Activated CD4-positive, alpha-beta T cell treated with anti-CD3 and anti-CD28 coated beads for 36 hours (primary cell): Measurements from ENCODE around the gene CUL7. TPM values are rescaled to one million over a fixed set of nuclear protein-coding genes. Genes with fewer than 3 reads are reported as not detected.
A peak's percentile ranks its signal among the peaks of the same experiment; 100 is the strongest.

Source experiments
- ATAC-seq: fragments of 200-7000 bp; cut with Tn5 transposase; one replicate; pipeline ENCODE4 v1.10.0; 2021; ENCODE audit warnings: mild to moderate bottlenecking, moderate library complexity
- CTCF ChIA-PET: fragments of 350-600 bp; sonication (Branson Sonifier 250); formaldehyde crosslinking; loops from one replicate; lab custom pipeline; 2021; ENCODE audit warnings: antibody characterized with exemption; lab: Charles Lee
- POLR2A ChIA-PET: fragments of 350-600 bp; sonication (Branson Sonifier 250); formaldehyde crosslinking; loops from one replicate; lab custom pipeline; 2021; ENCODE audit warnings: antibody characterized with exemption, inconsistent platforms; lab: Charles Lee
- DNase-seq: peaks from one replicate; pipeline ENCODE4 v3.0.0-alpha.2; 2020
- H3K27ac Mint-ChIP-seq: one replicate; pipeline ENCODE4 v1.8.0; 2021; ENCODE audit warnings: mixed read lengths
- H3K27me3 Mint-ChIP-seq: one replicate; pipeline ENCODE4 v1.8.0; 2021; ENCODE audit warnings: mixed read lengths
- H3K36me3 Mint-ChIP-seq: one replicate; pipeline ENCODE4 v1.8.0; 2021; ENCODE audit warnings: low read depth, mixed read lengths
- H3K4me1 Mint-ChIP-seq: one replicate; pipeline ENCODE4 v1.8.0; 2021; ENCODE audit warnings: mixed read lengths
- H3K4me3 Mint-ChIP-seq: one replicate; pipeline ENCODE4 v1.8.0; 2021; ENCODE audit warnings: mild to moderate bottlenecking, moderate library complexity, mixed read lengths
- H3K9me3 Mint-ChIP-seq: one replicate; pipeline ENCODE4 v1.8.0; 2021; ENCODE audit warnings: low read depth, mixed read lengths
- intact Hi-C, 2 experiments: fragments of 100-400 bp; cut with DNase I in 1 of 2; cut with micrococcal nuclease in 1 of 2; formaldehyde crosslinking; loops; one replicate each; pipeline versions ENCODE4 v1.14.2 to v1.15.1; 2022 to 2024; cut with DNase I, micrococcal nuclease
- total RNA-seq, 2 experiments: library from RNA; stranded (reverse); gene quantifications; one replicate each; pipeline ENCODE4 v1.2.3, GENCODE V29; 2021

Gene CUL7
- total RNA-seq, 2 experiments from 2014 or later, result 16.3 to 18.0 TPM

- POLR2A ChIA-PET, result interaction anchor here (0.6 to 2.1 kb wide), 7 partner anchors 17 to 461 kb away, joined by 3 to 10 read pairs (median 8); partner anchors contain the start of genes CNPY3, KLC4, MRPL2 and PEX6
These were observed 39.2 kb downstream of the CUL7 start for GRCh38 chr6:43014434-43014909.

GRCh38 chr6:43013843-43014433 lies 39.7 kb downstream of the CUL7 start, which contains the start of the genes KLHDC3 and MEA1:
KLHDC3 (plus strand) TSS chr6:43014249; CDS start chr6:43017193, 2,944 bp downstream.
MEA1 (minus strand) TSS chr6:43013946; CDS start chr6:43013813, 133 bp downstream.
- ChIA-PET CTCF (interaction anchor here (0.5 to 1.5 kb wide), 12 partner anchors 8 to 1227 kb away, joined by 3 to 9 read pairs (median 3); partner anchors contain the start of genes CUL7, PEX6 and TOMM6), POLR2A (interaction anchor here (0.9 to 2.1 kb wide), 7 partner anchors 11 to 134 kb away, joined by 3 to 10 read pairs (median 7); partner anchors contain the start of genes CNPY3, KLC4, MRPL2 and PEX6)
- peak; percentile 96 for ATAC-seq
- DNase-seq, result peak; percentile 99
- Mint-ChIP-seq H3K36me3 (peaks cover 42% of the 10 kb centered on the region), H3K9me3 (no peaks in the 10 kb centered on the region), H3K27ac (peak within 1 kb of the TSS; percentile 87), H3K27me3 (no peaks in the 10 kb centered on the region), H3K4me1 (peaks cover 39% of the 10 kb centered on the region), H3K4me3 (peak within 1 kb of the TSS; percentile 91)
- intact Hi-C loops, result loop anchor here (1.0 to 5.0 kb wide), 18 partner anchors 7 to 797 kb away; partner anchors contain the start of genes CNPY3 (in 2 of the 2), KLC4 (in 2 of the 2), MRPL2 (in 2 of the 2) and PEX6 (in 2 of the 2)

More at GRCh38 chr6:43014434-43014909, 39.2 kb downstream of the CUL7 start:
- Mint-ChIP-seq H3K4me3 (peak overlapping the region; percentile 91), H3K9me3 (no peaks in the 10 kb centered on the region), H3K4me1 (peaks cover 39% of the 10 kb centered on the region), H3K27me3 (no peaks in the 10 kb centered on the region), H3K36me3 (peaks cover 43% of the 10 kb centered on the region), H3K27ac (peak overlapping the region; percentile 87)
- DNase-seq, result no peak
- CTCF ChIA-PET, result interaction anchor here (0.5 to 1.5 kb wide), 11 partner anchors 8 to 1227 kb away, joined by 3 to 9 read pairs (median 3); partner anchors contain the start of genes CUL7, PEX6 and TOMM6
- intact Hi-C loops, result loop anchor here (1.0 to 5.0 kb wide), 11 partner anchors 39 to 613 kb away; partner anchors contain the start of genes KLC4 (in 2 of the 2), MRPL2 (in 2 of the 2), SRF (in 2 of the 2) and ABCC10 (in 1 of the 2)
- no peak for ATAC-seq

GRCh38 chr6:43013097-43013842 lies 40.4 kb downstream of the CUL7 start:
- DNase-seq (no peak), ATAC-seq (peak; percentile 11)
- Mint-ChIP-seq H3K27me3 (no peaks in the 10 kb centered on the region), H3K4me3 (peak overlapping the region; percentile 91), H3K4me1 (peaks cover 39% of the 10 kb centered on the region), H3K36me3 (peaks cover 47% of the 10 kb centered on the region), H3K27ac (peak overlapping the region; percentile 87), H3K9me3 (no peaks in the 10 kb centered on the region)
- POLR2A ChIA-PET, result interaction anchor here (0.7 to 2.1 kb wide), 9 partner anchors 10 to 704 kb away, joined by 3 to 10 read pairs (median 4); partner anchors contain the start of genes CNPY3, KLC4, MRPL2 and PEX6
- CTCF ChIA-PET, result interaction anchor here (0.6 to 1.5 kb wide), 8 partner anchors 10 to 130 kb away, joined by 3 to 9 read pairs (median 4); partner anchors contain the start of genes PEX6 and PPP2R5D
- intact Hi-C loops, result loop anchor here (1.0 to 5.0 kb wide), 9 partner anchors 8 to 796 kb away; partner anchors contain the start of genes PEX6 (in 2 of the 2), PPP2R5D (in 2 of the 2), CNPY3 (in 1 of the 2) and GTPBP2 (in 1 of the 2)

GRCh38 chr6:43012364-43012763 lies 41.3 kb downstream of the CUL7 start:
- peaks cover 44% of the 10 kb centered on the region for H3K36me3 Mint-ChIP-seq
- peaks cover 39% of the 10 kb centered on the region for H3K4me1 Mint-ChIP-seq
- intact Hi-C loops, result loop anchor here in 1 of 2 experiments (2.0 to 5.0 kb wide), 2 partner anchors 615 to 796 kb away; partner anchors contain the start of genes GTPBP2 and MRPS10

GRCh38 chr6:43011207-43011606 lies 42.4 kb downstream of the CUL7 start:
- Mint-ChIP-seq H3K4me1 (peaks cover 34% of the 10 kb centered on the region), H3K27me3 (no peaks in the 10 kb centered on the region), H3K9me3 (no peaks in the 10 kb centered on the region), H3K27ac (peak overlapping the region; percentile 45), H3K4me3 (no peak overlapping the region), H3K36me3 (peaks cover 50% of the 10 kb centered on the region)
- DNase-seq, result no peak
- no peak for ATAC-seq
- ChIA-PET CTCF (interaction anchor here (0.7 to 5.8 kb wide), 4 partner anchors 8 to 213 kb away, joined by 3 to 32 read pairs (median 4); partner anchors contain the start of gene PPP2R5D), POLR2A (interaction anchor here (1.0 kb wide), 1 partner anchor 82 kb away, joined by 3 read pairs; the partner anchor contains the start of gene CNPY3)
- intact Hi-C loops, result loop anchor here in 1 of 2 experiments (5.0 kb wide), 1 partner anchor 616 kb away; the partner anchor contains the start of gene GTPBP2

More at GRCh38 chr6:43012364-43012763, 41.3 kb downstream of the CUL7 start:
- peak overlapping the region; percentile 91 for H3K4me3 Mint-ChIP-seq
- ChIA-PET POLR2A (interaction anchor here (0.7 to 0.8 kb wide), 2 partner anchors 28 to 703 kb away, joined by 3 read pairs; partner anchors contain the start of gene PPP2R5D), CTCF (interaction anchor here (0.7 to 1.3 kb wide), 4 partner anchors 9 to 111 kb away, joined by 3 to 5 read pairs (median 4); partner anchors contain the start of gene PPP2R5D)
- no peaks in the 10 kb centered on the region for H3K9me3 Mint-ChIP-seq
- peak overlapping the region; percentile 87 for H3K27ac Mint-ChIP-seq
- ATAC-seq (no peak), DNase-seq (no peak)
- no peaks in the 10 kb centered on the region for H3K27me3 Mint-ChIP-seq

GRCh38 chr6:43009124-43009523 lies 44.5 kb downstream of the CUL7 start:
- ATAC-seq (no peak), DNase-seq (peak; percentile 66)
- ChIA-PET POLR2A (interaction anchor here (0.6 kb wide), 1 partner anchor 1185 kb away, joined by 3 read pairs; no protein-coding TSS in a partner anchor), CTCF (interaction anchor here (0.7 to 5.8 kb wide), 4 partner anchors 25 to 275 kb away, joined by 3 to 32 read pairs (median 4); no protein-coding TSS in a partner anchor)
- Mint-ChIP-seq H3K27me3 (no peaks in the 10 kb centered on the region), H3K9me3 (no peaks in the 10 kb centered on the region), H3K27ac (no peak overlapping the region), H3K36me3 (peaks cover 53% of the 10 kb centered on the region), H3K4me1 (peaks cover 22% of the 10 kb centered on the region), H3K4me3 (no peak overlapping the region)
- intact Hi-C loops, result loop anchor here in 1 of 2 experiments (1.0 kb wide), 1 partner anchor 134 kb away; no protein-coding TSS in a partner anchor

- POLR2A ChIA-PET, result interaction anchor here (1.5 kb wide), 1 partner anchor 23 kb away, joined by 4 read pairs; the partner anchor contains the start of gene PPP2R5D
- DNase-seq (no peak), ATAC-seq (no peak)
- H3K4me1 Mint-ChIP-seq, result peaks cover 10% of the 10 kb centered on the region
- no peaks in the 10 kb centered on the region for H3K27me3 Mint-ChIP-seq
- no peak overlapping the region for H3K27ac Mint-ChIP-seq
- intact Hi-C loops, result no loop called here
- CTCF ChIA-PET, result interaction anchor here (0.6 to 5.8 kb wide), 6 partner anchors 8 to 271 kb away, joined by 3 to 32 read pairs (median 3); partner anchors contain the start of gene MRPL2
- peaks cover 39% of the 10 kb centered on the region for H3K36me3 Mint-ChIP-seq
- H3K9me3 Mint-ChIP-seq, result no peaks in the 10 kb centered on the region
- H3K4me3 Mint-ChIP-seq, result no peak overlapping the region
These were observed 46.5 kb downstream of the CUL7 start for GRCh38 chr6:43007126-43007525.

- Mint-ChIP-seq H3K4me1 (peaks cover 3% of the 10 kb centered on the region), H3K27ac (peak overlapping the region; percentile 47), H3K36me3 (peaks cover 33% of the 10 kb centered on the region), H3K4me3 (no peak overlapping the region), H3K9me3 (no peaks in the 10 kb centered on the region), H3K27me3 (no peaks in the 10 kb centered on the region)
- POLR2A ChIA-PET, result no interaction called here
- intact Hi-C loops, result no loop called here
- DNase-seq, result no peak
- no peak for ATAC-seq
- CTCF ChIA-PET, result interaction anchor here (0.7 to 5.8 kb wide), 3 partner anchors 9 to 137 kb away, joined by 4 to 32 read pairs (median 4); partner anchors contain the start of gene MRPL2
These were observed 47.4 kb downstream of the CUL7 start for GRCh38 chr6:43006251-43006650.

- intact Hi-C loops, result no loop called here
- ATAC-seq (no peak), DNase-seq (no peak)
- POLR2A ChIA-PET, result no interaction called here
- Mint-ChIP-seq H3K27me3 (no peaks in the 10 kb centered on the region), H3K27ac (peak overlapping the region; percentile 47), H3K36me3 (peaks cover 30% of the 10 kb centered on the region), H3K4me3 (no peak overlapping the region), H3K4me1 (peaks cover 3% of the 10 kb centered on the region), H3K9me3 (no peaks in the 10 kb centered on the region)
- CTCF ChIA-PET, result interaction anchor here (0.7 to 5.8 kb wide), 3 partner anchors 9 to 138 kb away, joined by 3 to 32 read pairs (median 4); no protein-coding TSS in a partner anchor
These were observed 47.8 kb downstream of the CUL7 start for GRCh38 chr6:43005844-43006243.

- Mint-ChIP-seq H3K36me3 (peaks cover 8% of the 10 kb centered on the region), H3K4me3 (no peak overlapping the region), H3K27ac (no peak overlapping the region), H3K27me3 (no peaks in the 10 kb centered on the region), H3K4me1 (peaks cover 3% of the 10 kb centered on the region), H3K9me3 (no peaks in the 10 kb centered on the region)
- no peak for ATAC-seq
- DNase-seq, result no peak
- CTCF ChIA-PET, result interaction anchor here (0.7 to 1.4 kb wide), 3 partner anchors 11 to 16 kb away, joined by 3 to 4 read pairs (median 3); partner anchors contain the start of gene KLHDC3
- intact Hi-C loops, result no loop called here
- POLR2A ChIA-PET, result no interaction called here
These were observed 51.8 kb downstream of the CUL7 start for GRCh38 chr6:43001843-43002242.
